Right ventricle myocardium inferior (tissue), 1 donor: ENCODE data around the gene TMEM80. TPM values are rescaled to one million over a fixed set of nuclear protein-coding genes. Genes with fewer than 3 reads are reported as not detected.

ENCODE experiments used
- total RNA-seq: library from RNA; stranded (reverse); fragmentation: NEBNext Ultra II Directional; extraction: Animal tissue kit (Norgen Biotek cat#: 25700); gene quantifications from one replicate; pipeline ENCODE4 v1.2.1, GENCODE V29; 2021
- donor health status: DM: no; HTN: yes; CAD: no; lungs with severe emphysema.

TMEM80 gene
- total RNA-seq, 1 donor from 2014 or later: 9.9 TPM

Other genes with a start within 250 kb of the TMEM80 start
- gene PTDSS2, start 245.5 kb upstream of the TMEM80 start, total RNA-seq: 27.8 TPM
- 190 TPM for gene RNH1, start 188.6 kb upstream of the TMEM80 start, total RNA-seq
- gene HRAS, start 160.2 kb upstream of the TMEM80 start, total RNA-seq: 57.5 TPM
- gene LRRC56, start 158.3 kb upstream of the TMEM80 start, total RNA-seq: 0.16 TPM
- 0.14 TPM for gene LMNTD2, start 135.1 kb upstream of the TMEM80 start, total RNA-seq
- gene RASSF7, start 134.8 kb upstream of the TMEM80 start, total RNA-seq: 3.9 TPM
- 16.6 TPM for gene PHRF1, start 119.3 kb upstream of the TMEM80 start, total RNA-seq
- gene IRF7, start 79.9 kb upstream of the TMEM80 start, total RNA-seq: 13.2 TPM
- not detected for gene CDHR5, start 70.9 kb upstream of the TMEM80 start, total RNA-seq
- not detected for gene SCT, start 68.6 kb upstream of the TMEM80 start, total RNA-seq
- gene DRD4, start 58.5 kb upstream of the TMEM80 start, total RNA-seq: 0.16 TPM
- 20.6 TPM for gene DEAF1, start 594 bp upstream of the TMEM80 start, total RNA-seq
- 7.7 TPM for gene EPS8L2, start 10.4 kb downstream of the TMEM80 start, total RNA-seq
- 102 TPM for gene TALDO1, start 51.6 kb downstream of the TMEM80 start, total RNA-seq
- 18.3 TPM for gene GATD1, start 81.7 kb downstream of the TMEM80 start, total RNA-seq
- not detected for gene CEND1, start 94.3 kb downstream of the TMEM80 start, total RNA-seq
- gene SLC25A22, start 102.5 kb downstream of the TMEM80 start, total RNA-seq: 2.6 TPM
- 7.2 TPM for gene PIDD1, start 109.4 kb downstream of the TMEM80 start, total RNA-seq
- gene RPLP2, start 114.2 kb downstream of the TMEM80 start, total RNA-seq: 1,110 TPM
- 321 TPM for gene PNPLA2, start 123.1 kb downstream of the TMEM80 start, total RNA-seq
- 24.3 TPM for gene CRACR2B, start 132.1 kb downstream of the TMEM80 start, total RNA-seq
- gene CD151, start 137.1 kb downstream of the TMEM80 start, total RNA-seq: 462 TPM
- 298 TPM for gene POLR2L, start 146.7 kb downstream of the TMEM80 start, total RNA-seq
- 43.8 TPM for gene TSPAN4, start 147.0 kb downstream of the TMEM80 start, total RNA-seq
- gene CHID1, start 215.0 kb downstream of the TMEM80 start, total RNA-seq: 49.4 TPM
- 51.7 TPM for gene AP2A2, start 230.1 kb downstream of the TMEM80 start, total RNA-seq